SIG-M5 treated with dmso at 0.1 percent for 504 hours (cell line): ENCODE results near the gene ISLR.

ENCODE experiments used
- DNase-seq: peaks from one replicate; lab custom pipeline; 2025; ENCODE audit not compliant: unreplicated experiment; lab: John Stamatoyannopoulos, UW

The ISLR gene

DNA sequence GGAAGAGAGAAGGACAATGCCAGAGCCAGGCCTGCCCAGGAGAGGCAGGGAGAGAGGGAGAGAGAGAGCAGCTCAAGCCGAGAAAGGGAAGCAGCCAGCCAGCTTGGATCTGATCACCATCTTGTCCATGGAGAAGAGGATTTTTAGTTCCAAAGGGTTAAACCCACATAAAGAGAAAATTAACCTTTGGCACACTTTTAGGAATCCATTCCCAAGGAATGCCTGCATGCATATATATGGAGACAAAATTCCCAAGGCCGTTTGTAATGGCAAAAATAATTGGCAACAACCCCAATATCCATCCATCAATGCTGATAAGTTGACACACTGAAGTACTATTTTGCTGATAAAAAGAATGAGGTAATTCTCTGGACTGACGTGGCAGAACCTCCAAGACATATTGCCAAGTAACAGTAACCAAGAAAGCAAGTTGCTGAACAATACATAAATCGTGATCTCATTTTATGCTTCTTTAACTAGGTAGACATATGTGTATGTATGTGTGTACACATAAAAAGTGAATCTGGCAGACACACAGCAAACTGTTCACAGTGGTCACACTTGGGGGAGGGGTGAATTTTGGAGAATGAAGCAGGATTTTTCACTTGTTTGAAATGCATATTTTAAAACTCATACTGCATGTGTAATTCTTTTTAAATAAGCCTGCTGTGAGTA lies 36.6 kb downstream of the ISLR start:
- no peak for DNase-seq

GRCh38 chr15:74210729-74211128 lies 37.2 kb downstream of the ISLR start:
- no peak for DNase-seq

DNA sequence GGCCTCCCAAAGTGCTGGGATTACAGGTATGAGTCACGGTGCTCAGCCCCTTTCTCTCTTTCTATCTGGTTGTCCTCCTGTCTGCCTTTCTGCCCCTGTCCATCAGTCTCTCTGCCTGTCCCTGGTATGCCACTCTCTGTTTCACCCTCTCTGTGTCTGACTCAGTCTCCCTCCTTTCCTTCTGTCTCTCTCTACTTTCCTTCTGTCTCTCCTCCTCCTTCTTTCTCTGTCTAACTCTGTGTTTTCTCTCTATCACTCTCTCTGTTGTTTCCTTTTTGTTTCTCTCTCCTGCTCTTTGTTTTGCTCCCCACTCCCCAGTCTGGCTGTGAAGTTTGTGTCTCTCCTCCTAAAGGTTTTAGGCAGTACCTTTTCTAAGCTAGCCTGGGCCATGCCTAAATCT lies 38.1 kb downstream of the ISLR start:
- no peak for DNase-seq

GRCh38 chr15:74212494-74212893 lies 39.0 kb downstream of the ISLR start:
- DNase-seq: no peak

GRCh38 chr15:74213858-74214284 lies 40.4 kb downstream of the ISLR start:
- DNase-seq: no peak

DNA sequence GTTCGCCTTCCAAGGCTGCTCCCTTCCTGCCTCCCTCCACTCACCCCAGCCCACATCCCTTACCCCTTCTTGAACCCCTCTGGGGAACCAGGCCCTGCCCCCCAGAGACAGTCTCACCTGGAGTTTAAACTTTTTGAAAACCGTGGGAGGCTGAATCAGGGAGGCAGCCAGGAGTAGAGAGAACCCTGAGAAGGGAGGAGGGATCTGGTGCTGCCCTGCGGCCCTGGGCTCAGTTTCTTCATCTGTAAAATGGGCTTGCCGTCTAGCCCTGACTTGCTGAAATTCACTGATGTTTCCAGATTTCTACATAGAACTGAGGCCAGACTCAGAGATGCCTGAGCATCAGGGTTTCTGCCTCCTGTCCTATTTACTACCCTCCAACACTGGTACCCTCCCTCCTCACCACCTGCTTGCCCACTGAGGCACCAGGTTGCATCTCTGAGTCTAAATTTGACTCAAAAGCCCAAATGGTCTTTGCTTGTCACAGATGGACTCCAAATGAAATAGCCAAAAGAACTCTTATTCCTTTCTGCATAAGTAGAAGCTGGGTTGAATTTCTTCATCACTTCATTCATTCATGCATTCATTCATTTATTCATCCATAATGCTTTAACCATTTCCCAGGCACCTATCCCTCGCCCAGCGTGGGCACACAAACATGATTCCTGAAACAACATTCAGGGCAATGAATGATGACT lies 41.0 kb downstream of the ISLR start:
- no peak for DNase-seq

DNA sequence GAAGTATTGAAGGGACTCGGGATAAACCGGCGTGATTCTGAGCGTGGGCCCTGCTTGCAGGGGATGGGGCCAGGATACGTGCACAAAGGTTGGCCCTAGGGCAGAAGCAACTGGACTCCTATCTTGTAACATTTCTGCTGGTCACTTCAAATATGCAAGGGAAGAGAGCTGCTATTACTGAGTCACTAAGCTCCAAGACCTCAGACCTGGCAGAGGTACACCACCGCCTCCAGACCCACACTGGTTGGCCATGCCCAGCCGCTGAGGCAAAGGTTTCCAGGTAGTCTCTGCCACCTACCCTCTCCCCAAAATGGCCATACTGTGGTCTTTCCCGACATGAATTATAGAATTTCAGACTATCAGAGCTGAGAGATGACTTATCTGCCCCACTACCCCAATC lies 42.4 kb downstream of the ISLR start:
- DNase-seq: no peak

DNA sequence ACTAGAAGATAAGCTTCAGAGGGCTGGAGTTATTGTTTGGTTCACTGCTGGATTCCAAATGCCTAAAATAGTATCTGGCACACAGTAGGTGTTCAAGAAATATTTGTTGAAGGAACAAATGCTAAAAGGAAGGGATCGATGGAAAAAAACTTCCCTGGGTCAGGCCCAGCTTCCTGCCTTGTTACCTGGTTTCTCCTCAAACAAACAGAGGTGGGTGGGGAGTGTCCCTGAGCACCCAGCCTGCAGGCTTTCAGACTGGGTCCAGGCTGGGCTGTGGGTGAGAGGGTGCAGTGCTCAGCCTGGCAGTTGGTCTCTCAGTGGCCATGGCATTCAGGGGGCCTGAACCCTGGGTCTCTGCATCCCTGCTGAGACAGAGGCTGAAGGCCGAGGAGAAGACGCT lies 43.4 kb downstream of the ISLR start:
- no peak for DNase-seq

- DNase-seq: no peak
Observed at GRCh38 chr15:74217907-74218885, 44.7 kb downstream of the ISLR start.

DNA sequence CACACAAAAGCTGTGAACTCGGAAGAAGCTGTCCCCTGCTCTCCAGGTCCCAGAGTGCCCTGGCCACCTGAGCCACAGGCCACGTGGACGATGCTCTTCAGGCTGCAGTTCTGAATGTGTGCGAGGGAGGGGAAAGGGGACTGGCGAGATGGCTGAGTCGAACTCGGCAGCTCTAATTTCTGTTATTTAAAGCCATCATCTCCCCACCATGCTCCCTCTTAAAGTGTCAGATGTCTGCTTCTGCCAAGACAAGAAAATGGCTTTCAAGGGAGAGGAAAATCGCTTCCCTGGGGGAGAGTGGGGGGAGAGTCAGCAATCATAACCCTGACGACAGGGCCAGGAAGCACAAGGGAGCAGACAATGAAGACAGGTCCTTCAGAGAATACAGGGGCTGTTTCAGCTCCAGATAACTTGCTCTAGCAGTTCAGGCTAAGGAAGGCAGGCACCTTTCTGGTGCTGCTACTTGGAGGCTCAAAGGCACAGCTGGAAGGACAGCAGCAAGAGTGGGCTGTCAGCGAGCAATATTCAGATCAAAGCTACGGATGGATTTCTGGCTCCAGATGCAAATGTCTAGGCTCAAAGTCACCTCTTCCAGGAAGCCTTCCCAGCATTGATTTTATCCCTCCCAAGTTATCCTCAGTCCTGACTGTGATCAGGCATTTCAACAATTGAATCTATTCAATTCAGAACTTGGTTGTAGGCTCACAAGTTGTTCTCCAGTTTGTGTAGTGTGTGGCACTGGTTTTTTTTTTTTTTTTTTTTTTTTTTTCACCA lies 47.2 kb downstream of the ISLR start:
- no peak for DNase-seq

- DNase-seq: no peak
Observed at GRCh38 chr15:74221399-74222239, 48.1 kb downstream of the ISLR start.

GRCh38 chr15:74222240-74223119 lies 49.0 kb downstream of the ISLR start:
- no peak for DNase-seq

- no peak for DNase-seq
Observed at GRCh38 chr15:74225928-74226327, 52.4 kb downstream of the ISLR start.
